Measurements from ENCODE around the gene RXRA. TPM values are rescaled to one million over a fixed set of nuclear protein-coding genes. Genes with fewer than 3 reads are reported as not detected.

RXRA gene
- total and polyA plus RNA-seq, 10 of the 15 experiments (the other 5 are each of a cell fraction or from before 2014, with no cell fraction given) = 0.89 to 36.8 (median 11.1) TPM

DNA sequence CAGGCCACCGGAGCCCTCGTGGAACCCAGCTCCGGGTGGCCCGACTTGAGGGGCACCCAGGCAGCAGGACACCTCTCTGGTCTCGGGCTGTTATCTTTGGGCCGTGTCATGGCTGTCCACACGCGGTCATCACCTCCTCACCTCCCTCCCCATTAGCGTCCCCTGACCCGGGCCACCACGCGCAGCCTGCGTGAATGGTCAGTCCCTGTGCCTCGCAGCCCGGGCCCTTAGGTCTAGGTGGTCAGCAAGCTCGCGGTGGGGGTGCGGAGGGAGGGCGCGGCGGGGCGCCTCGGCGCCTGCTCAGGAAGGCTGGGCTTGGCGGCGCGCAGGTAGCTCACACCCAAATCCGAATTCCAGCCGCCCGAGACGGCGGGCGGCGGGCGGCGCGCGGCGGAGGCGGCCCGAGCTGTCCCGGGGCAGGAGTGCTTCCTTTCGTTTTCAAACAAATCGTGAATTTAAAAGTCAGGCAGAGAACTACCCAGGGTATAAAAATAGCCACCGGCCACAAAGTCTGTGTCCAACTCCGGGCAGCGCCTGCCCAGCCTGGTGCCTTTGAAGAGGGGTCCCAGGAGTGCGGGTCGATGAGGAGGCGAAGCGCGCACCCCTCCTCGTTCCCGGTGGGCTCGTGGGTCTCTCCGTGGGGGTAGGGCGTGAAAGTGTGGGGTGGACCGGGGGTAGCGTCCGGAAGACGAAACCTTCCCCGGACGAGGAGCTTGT is 1.0 kb upstream of the RXRA start (continued):
- TF ChIP-seq, protein P1, sequence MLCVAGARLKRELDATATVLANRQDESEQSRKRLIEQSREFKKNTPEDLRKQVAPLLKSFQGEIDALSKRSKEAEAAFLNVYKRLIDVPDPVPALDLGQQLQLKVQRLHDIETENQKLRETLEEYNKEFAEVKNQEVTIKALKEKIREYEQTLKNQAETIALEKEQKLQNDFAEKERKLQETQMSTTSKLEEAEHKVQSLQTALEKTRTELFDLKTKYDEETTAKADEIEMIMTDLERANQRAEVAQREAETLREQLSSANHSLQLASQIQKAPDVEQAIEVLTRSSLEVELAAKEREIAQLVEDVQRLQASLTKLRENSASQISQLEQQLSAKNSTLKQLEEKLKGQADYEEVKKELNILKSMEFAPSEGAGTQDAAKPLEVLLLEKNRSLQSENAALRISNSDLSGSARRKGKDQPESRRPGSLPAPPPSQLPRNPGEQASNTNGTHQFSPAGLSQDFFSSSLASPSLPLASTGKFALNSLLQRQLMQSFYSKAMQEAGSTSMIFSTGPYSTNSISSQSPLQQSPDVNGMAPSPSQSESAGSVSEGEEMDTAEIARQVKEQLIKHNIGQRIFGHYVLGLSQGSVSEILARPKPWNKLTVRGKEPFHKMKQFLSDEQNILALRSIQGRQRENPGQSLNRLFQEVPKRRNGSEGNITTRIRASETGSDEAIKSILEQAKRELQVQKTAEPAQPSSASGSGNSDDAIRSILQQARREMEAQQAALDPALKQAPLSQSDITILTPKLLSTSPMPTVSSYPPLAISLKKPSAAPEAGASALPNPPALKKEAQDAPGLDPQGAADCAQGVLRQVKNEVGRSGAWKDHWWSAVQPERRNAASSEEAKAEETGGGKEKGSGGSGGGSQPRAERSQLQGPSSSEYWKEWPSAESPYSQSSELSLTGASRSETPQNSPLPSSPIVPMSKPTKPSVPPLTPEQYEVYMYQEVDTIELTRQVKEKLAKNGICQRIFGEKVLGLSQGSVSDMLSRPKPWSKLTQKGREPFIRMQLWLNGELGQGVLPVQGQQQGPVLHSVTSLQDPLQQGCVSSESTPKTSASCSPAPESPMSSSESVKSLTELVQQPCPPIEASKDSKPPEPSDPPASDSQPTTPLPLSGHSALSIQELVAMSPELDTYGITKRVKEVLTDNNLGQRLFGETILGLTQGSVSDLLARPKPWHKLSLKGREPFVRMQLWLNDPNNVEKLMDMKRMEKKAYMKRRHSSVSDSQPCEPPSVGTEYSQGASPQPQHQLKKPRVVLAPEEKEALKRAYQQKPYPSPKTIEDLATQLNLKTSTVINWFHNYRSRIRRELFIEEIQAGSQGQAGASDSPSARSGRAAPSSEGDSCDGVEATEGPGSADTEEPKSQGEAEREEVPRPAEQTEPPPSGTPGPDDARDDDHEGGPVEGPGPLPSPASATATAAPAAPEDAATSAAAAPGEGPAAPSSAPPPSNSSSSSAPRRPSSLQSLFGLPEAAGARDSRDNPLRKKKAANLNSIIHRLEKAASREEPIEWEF (IDR thresholded peaks at IDR 0.05; ENCODE audit: insufficient replicate concordance, low read depth, low read length) = no peak
- no peak for TF ChIP-seq TCF3 (IDR thresholded peaks at IDR 0.05; ENCODE audit: borderline replicate concordance, insufficient read depth, low read depth, low read length)
- TF ChIP-seq KDM1A (IDR thresholded peaks at IDR 0.05; ENCODE audit: borderline replicate concordance) = no peak
- no peak for TF ChIP-seq GABPA (IDR thresholded peaks at IDR 0.05; ENCODE audit: low read depth)
- TF ChIP-seq HDAC6 (IDR thresholded peaks at IDR 0.05; ENCODE audit: unreplicated experiment) = no peak
- no peak for TF ChIP-seq EED (IDR thresholded peaks at IDR 0.05; ENCODE audit: low read depth)
- no peak for TF ChIP-seq STAT3 (IDR thresholded peaks at IDR 0.05; ENCODE audit: low read depth, low read length)
- no peak for TF ChIP-seq POLR2A (IDR thresholded peaks at IDR 0.05; ENCODE audit: low read depth, low read length)
- no peak for TF ChIP-seq IRF3 (IDR thresholded peaks at IDR 0.05)

Measured in GM12878 (cell line).